Activated CD4-positive, alpha-beta T cell treated with anti-CD3 and anti-CD28 coated beads, Interleukin-2, amount 50 U/mL, for 4 hours (primary cell): ENCODE data around the gene LMAN1.

Experiments used
- DNase-seq, 2 experiments: peaks; one replicate each; pipeline ENCODE4 v3.0.0-alpha.2; 2020

The LMAN1 gene, protein sequence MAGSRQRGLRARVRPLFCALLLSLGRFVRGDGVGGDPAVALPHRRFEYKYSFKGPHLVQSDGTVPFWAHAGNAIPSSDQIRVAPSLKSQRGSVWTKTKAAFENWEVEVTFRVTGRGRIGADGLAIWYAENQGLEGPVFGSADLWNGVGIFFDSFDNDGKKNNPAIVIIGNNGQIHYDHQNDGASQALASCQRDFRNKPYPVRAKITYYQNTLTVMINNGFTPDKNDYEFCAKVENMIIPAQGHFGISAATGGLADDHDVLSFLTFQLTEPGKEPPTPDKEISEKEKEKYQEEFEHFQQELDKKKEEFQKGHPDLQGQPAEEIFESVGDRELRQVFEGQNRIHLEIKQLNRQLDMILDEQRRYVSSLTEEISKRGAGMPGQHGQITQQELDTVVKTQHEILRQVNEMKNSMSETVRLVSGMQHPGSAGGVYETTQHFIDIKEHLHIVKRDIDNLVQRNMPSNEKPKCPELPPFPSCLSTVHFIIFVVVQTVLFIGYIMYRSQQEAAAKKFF

DNA sequence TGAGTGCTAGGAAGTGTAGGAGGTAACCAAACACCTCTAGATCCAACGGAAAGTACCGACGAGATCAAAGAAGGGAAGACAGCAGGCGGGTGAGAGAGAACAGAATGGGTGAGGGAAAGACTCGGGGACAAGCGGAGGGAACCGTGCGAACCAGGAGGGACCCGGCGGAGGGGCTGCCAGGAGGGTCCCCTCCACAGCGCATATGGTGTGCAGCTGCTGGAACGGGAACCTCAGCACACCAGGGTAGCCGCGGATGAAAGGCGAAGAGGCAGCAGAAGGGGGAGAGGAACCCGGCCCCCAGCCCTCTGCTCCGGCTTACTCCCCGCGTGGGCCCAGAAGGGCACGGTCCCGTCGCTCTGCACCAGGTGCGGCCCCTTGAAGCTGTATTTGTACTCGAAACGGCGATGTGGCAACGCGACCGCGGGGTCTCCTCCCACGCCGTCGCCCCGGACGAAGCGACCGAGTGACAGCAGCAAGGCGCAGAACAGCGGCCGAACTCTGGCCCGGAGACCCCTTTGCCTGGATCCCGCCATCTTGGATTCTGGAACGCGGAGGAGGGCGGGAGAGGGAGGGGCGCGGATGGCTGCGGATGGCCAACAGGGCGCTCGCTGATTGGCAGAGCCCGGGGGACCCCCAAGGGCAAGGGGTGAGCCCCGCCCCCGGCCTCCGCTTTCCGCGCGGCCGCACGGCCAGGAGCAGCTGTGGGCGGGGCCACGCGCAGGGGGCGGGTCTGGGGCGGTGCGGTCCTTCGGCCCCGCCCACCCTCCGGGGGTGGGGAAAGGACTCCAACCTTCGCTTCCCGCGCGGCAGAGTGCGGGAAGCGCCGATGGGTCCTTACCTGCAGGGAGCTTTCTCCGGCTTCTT lies at the start of gene LMAN1:
TSS of gene LMAN1 (minus strand) at position 554 of the 864 bp plus-strand sequence. CDS start at position 533, 21 bp downstream.
- peak; percentile 84 to 87 for DNase-seq

DNA sequence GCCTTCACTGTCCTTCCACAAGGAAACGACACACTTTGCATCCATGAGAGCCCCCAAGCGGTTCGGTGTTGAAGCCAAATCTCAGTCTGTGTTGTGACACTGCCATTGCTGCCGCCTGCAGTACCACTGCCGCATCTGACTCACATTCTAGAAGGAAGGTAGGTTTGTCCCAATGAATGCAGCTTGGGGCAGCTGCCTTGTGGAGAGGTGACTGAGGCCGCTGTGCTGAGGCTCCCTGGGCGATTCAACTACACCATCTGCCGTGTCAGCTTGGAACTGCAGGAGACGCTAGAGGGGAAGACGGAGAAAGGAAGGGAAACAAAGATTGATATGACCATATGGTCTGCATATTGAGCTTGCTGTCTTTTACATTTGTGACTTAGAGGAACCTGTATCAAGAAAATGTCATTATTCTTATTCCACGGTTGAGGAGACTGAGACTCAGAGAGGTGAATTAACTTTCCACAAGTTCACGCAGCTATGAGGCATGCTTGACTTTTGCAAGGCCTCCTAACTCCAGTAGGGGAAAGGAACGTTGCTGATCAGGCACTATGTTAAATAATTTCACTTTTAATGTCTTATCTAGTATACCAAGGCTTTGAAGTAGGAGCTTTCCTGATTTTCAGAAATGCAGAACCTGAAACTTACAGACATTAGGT lies 43.5 kb upstream of the LMAN1 start:
- peak; percentile 68 to 70 for DNase-seq

DNA sequence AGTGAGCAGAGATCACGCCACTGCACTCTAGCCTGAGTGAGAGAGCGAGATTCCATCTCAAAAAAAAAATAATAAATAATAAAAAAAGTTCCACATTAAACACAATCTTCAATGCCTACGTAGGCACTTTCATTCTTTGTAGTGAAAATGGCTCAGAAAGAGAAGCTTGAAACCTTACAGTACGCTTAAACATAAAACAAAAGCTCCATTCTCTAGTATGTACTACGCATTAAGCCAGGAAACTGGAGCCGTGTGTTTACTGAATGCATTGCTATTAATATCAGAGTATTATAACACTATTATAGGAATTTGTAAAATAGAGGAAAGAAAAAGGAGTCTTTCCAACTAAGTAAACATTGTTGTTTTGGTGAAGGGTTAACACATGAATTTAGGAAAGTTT lies 41.3 kb upstream of the LMAN1 start:
- DNase-seq = no peak

DNA sequence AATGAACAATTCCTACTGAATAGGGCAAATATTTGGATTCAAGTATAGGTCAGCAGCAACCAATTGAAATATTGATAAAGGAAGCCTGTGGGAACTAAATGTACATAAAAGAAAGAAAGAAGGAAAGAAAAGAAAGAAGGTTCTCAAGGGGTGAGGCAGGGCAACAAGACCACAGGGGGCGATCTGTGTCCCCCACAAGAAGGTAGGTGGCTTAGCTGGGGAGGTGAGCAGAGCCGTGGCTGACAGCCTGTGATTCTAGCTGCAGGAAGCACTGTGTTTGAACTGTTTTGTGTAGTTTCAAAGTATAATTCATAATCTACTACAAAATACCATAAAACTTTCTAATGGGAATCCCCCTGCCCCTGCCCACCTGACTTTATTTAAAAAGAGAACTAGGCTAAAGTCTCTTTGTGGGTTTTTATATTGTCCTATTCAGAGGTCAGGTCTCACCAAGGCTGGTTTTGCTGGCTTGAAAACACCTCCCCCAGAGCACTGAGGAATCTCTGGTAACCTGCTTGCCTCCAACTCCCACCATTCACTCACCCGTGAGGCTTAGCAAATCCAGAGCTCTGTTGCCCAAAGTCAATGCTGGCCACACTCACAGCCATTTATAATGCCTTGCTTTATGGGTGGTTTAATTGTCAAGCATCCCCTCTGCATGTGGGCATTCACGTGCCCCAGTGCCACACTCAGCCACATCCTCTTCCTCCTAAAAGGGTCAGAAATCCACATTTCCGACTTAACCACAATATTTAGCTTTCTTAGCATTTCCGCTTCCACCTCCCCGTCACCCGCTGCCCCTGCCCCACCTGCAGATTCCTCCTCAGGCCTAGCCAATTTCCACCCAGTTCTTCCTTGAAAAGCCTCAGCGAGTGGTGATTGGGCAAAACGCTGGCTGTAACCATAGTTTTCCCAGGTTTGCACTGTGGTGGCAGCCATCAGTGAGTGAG lies 36.4 kb upstream of the LMAN1 start:
- DNase-seq = no peak

DNA sequence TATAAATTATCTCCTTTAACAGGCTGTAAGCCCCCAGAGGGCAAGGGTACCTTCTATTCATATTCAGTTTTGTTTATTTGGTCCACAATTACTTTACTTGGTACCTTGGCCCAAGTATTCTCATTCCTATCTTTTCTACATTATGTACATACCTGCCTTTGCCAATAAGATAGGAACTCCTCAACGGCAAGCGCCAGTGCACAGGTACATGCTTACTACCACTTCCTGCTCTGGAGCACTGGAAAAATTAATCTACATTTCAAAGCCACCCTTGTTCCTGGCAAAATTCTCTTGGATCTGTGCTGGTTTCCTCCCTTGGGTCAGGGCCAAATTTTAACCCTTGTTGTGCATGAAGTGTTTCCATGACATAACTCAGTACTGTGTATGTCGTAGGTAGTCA lies 34.3 kb upstream of the LMAN1 start:
- no peak for DNase-seq

DNA sequence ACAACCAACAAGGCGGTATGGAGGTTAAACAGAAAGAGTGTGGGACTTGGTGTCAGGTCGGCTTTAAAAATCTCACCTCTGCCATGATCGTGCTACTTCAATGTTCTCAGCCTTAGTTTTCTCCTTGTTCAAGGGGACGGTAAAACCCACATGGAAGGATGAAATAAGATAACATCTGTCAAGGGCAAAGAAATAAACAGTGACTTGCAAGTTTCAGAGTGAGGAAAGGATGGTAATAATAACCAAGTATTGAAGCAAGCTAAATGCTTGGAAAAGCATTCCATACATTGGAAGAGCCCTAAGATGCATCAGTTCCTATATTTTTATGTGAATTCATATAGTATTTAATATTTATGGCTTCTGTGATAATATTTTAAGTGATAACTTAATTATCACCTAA lies 29.8 kb upstream of the LMAN1 start:
- DNase-seq = no peak

DNA sequence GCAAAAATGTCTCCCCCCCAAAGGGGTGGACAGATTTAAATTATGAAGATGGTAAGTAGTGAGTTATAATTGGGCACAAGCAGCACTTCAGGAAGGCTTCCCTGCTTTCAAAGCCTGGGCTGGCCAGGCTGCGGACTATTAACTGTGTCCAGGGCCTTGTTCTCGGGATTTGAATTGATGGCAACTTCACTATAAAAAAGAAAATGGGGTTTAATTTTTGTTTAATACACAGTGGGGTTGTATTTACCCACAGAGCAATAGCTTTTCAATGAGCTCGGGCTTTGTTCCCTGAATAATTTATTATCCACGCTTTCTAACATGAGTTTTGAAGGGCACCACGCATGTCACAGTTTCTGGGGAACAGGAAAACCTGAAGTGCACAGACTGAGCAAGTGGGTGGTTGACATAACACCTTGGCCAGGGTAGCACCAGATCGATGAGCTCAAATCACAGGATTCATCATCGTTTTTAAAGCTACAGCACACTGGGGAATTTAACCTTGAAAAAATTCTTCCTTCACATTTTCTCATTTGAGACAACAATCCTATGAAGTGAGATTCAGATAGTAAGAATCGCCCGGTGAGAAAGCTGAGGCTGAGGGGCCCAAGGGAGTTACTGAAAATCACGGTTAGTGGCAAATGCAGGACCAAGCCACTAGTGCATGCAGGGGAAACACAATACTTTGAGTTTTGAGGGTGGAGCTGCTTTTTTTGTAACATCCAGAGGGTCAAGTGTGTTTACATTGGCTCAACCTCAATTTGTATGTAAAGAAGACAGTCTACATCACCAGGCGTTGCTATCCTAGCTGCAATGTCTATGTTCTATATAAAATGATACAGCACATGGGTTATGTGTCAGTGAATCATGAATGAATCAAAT lies 28.9 kb upstream of the LMAN1 start:
- no peak for DNase-seq

DNA sequence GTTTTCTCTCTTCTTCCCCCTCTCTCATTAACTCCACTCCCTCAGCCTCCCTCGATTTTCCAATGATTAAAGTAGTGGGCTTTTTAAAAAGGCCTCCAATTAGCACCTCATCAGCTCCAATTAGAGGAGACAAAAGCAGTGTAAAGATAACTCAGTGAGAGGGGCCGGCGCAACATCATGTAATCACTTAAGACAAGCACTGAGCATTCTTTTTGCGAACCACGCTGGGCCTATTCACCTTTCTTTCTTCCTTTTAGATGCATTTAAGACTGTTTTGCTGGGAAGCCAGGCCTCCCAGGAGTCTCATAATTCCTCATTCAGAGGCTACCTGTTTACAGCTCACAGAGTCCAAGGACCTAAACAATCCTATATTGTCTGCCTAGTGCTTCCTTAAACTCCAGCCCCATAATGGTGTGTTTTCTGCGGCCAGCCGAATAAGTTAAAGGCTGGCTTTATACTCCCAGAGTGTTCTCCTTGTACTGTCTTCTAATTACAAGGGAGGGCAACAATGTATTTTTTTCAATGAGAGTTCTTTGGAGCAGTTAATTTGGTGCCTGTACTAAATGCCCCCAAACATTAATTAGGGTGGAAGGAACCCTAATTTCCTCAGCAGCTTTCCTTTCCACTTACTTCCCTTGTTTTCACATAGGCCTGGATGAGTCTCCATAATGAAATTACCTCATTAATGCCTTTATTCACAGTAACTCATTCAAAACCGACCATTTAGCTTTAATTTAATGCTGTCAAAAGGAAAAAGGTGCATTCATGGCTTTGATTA lies 28.0 kb upstream of the LMAN1 start:
- no peak for DNase-seq

DNA sequence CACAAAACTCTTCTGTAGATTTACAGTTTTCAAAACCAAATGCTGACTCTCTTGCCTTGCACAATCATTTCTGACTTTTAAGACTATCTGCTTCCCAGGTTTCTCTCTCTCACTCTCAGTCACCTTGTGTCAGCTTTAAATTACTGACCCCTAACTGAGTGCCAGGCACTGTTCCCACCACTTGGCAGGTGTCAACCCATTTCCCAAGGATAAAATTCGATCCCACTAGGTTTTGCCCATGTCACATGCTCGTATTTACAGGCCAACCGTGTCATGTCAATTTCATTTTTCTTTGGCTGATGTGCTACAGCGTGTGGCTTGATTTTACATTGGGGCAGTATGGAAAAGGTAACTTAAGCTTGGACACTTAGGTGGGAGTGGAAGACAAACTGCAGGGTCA lies 26.1 kb upstream of the LMAN1 start:
- no peak for DNase-seq

DNA sequence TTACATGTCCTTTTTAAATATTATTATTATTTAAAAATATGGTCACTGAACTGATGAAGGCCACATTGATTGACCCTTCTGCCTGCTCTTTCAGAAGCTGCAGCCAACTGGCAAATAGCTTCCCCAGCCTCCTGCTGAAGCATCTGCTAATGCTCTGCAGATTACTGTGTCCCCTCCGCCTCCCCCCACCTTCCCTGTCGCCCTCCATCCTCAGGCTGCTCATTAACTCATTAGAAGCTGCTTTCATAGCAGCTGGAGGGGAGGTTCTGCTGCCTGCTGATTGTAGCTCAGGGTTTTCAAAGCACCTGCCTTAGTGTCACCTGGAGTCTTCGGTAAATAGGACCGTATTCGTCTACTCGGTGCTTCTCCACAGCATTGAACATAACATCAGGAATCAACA lies 24.8 kb upstream of the LMAN1 start:
- no peak for DNase-seq

DNA sequence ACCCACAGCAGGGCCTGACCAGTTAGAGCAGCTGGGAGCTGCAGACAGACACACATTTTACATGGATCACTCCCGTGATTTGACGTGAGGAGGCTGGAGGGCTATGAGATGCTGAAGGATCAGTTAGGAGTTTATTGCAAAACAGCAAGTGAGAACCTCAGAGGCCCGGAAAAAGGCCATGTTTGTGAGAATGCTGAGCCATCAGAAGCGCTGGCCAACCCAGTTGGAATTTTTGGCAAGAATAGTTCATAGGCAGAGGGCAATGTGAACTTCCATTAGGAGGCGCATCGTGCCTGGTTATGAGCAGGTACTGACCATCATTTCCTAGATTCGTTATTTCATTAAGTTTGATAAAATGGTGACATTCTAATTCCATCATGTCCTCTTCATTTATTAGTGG lies 23.3 kb upstream of the LMAN1 start:
- no peak for DNase-seq

DNA sequence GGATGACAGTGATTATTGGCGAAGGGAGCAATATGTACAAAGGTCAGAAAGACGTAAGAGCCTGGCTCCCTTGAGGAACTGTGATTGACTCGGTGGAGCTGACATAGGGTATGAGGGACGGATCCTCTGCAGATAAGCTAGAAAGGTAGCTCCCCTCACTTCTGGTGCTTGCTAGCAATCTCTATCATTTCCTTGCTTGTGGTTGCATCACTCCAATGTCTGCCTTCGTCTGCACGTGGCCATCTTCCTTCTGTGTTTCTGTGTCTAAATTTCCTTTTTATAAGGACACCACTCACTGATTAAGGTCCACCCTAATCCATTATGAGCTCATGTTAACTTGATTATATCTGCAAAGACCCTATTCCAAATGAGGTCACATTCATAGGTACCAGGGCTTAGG lies 22.9 kb upstream of the LMAN1 start:
- DNase-seq = no peak

DNA sequence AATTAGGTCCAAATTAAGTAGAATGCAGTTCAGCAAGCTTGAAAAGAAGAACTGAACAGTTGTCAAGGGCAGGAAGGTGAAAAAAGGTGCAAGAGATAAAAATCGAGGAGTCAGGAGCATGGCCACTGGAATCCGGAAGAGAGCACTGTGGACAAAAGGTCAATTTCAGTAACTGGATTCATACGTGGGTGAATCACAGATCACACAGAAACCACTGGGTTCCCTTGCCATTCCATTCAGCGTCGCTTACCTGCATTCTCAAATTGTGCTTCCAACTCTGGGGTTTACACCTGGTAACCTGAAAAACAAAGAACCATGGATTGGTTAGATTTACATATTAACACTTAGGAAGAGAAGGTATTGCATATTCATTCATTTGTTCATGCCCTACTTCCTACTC lies 21.6 kb upstream of the LMAN1 start:
- no peak for DNase-seq

DNA sequence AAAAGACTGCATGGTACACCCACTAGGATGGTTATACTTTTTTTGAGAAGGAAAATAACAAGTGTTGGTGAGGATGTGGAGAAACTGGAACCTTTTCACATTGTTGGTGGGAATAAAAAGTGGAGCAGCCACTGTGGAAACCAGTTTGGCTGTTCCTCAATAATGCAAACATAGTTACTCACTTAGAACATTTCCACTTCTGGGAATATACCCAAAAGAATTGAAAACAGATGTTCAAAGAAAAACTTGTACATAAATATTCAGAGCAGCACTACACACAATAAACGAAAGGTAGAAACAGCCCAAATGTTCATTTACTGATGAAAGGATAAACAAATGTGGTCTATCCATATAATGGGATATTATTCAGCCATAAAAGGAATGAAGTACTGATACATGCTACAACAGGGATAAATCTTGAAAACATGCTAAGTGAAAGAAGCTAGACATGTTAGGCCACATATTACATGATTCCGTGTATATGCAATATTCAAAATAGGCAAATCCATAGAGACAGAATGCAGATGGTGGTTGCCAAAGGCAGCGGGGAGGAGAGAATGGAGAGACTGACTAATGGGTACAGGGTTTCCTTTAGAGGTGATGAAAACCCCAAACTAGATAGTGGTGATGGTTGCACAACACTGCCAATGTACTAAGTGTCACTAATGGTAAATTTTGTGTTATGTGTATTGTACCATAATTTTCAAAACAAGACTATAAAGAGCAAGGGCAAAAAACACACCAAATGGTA lies 20.9 kb upstream of the LMAN1 start:
- no peak for DNase-seq

DNA sequence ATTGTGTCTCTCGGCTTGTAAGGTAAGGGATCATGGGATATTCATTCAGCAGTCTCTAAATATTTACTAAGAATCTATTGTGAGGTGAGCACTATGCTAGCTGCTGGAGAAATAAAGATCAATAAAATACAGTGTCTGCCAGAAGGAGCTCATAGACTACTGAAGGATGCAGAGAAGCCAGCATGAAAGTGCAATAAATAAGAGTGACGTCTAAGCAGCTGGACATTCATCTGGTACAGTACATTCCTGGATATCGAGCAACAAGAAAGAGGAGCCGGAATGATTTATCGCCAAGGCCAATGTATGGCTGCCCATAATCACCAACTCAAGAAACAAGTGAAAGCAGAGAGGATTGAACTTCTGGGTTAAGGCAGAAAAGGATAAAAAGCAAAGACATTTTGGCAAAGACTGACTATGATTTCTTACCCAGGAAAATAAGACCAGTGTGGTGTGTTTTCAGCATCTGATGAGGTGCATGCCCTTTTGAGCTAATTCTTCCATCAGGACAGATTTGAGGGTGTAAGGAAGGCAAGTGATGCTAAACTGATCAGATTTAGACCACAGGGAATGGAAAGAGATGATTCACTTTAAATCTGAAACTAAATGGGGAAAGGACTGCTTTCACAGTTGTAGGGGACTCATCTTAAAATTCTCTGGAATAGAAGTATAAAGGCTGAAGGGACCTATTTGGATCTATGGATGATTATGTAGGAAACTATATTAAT lies 18.7 kb upstream of the LMAN1 start:
- DNase-seq = no peak

DNA sequence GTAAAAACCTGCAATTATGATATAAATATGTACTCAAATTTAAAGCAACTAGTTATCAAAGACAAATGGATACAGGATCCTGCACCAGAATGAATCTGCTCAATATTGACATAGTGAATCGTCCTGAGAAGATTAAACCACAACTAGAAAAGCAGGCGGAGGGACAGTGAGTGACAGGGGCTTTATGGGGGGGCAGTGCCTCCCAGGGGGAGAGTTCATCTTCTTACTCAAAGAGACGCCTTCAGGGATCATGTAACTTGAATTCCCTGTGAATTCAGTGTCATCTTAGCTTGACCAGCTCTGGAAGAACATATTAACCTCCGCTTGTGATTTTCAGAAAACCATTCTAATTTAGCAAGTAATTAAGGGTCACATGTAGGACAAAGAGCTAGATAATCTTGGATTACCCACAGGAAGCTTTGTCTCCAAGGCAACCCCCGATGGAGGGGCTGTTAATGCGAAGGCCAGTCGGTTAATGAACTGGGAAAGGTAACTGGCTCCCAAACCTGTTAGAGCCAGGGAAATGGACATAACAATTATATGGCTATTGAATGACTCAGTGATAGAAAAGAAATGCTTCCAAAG lies 17.4 kb upstream of the LMAN1 start:
- no peak for DNase-seq

DNA sequence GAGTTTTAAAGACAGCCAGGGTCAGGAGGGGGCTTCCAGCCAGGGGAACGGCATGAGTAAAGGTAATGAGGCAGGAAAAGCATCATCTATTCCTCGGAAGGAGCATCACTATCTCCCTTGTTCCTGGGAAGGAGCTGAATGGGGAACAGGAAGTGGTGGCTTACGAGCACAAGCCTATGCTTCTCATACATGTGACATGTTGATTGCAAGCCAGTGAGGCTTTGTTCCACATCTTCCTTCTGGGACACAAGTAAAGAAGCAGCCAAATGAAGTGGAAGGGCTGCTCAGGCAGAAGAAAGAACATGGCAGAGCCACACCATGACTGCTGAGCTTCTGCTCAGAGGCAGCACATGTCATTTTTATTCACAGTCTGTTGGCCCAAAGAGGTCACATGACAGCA lies 15.1 kb upstream of the LMAN1 start:
- no peak for DNase-seq

DNA sequence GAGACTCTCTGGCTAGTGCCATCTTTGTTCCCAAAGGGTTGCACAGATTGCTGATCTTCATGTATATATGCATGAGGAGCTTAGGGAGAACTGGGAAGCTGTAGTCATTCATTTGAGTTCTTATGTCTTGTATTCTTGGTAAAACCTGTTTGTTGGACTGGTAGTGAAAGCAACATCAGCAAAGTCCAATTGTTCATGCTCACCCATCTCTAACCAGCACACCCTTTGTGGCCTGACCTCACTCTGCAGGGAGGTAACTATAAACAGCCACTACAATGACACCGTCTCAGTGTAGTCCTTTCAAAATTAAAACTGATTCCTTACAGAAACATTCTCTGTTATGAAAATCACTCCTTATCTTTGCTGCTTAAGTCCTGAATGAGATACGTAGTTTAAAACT lies 13.9 kb upstream of the LMAN1 start:
- no peak for DNase-seq
